D341Med (cell line): ENCODE measurements around the gene IMP3.

ENCODE experiments used
- DNase-seq: peaks from one replicate; pipeline ENCODE4 v3.0.0; 2012; ENCODE audit warnings: low spot score

The IMP3 gene

GRCh38 chr15:75672646-75673425 lies 32.8 kb upstream of the IMP3 start:
- peak; percentile 50 for DNase-seq

GRCh38 chr15:75671730-75672602 lies 31.9 kb upstream of the IMP3 start:
- DNase-seq: no peak

- DNase-seq: no peak
Observed at GRCh38 chr15:75669879-75670212, 29.8 kb upstream of the IMP3 start.

GRCh38 chr15:75669191-75669878 lies 29.3 kb upstream of the IMP3 start:
- DNase-seq: no peak

GRCh38 chr15:75666823-75667501 lies 26.9 kb upstream of the IMP3 start:
- DNase-seq: no peak

GRCh38 chr15:75663931-75664421 lies 24.0 kb upstream of the IMP3 start:
- DNase-seq: no peak

GRCh38 chr15:75662823-75663519 lies 22.9 kb upstream of the IMP3 start:
- DNase-seq: no peak

- no peak for DNase-seq
Observed at GRCh38 chr15:75661756-75662140, 21.7 kb upstream of the IMP3 start.

- DNase-seq: no peak
Observed at GRCh38 chr15:75661100-75661755, 21.2 kb upstream of the IMP3 start.

GRCh38 chr15:75659928-75660645 lies 20.1 kb upstream of the IMP3 start:
- no peak for DNase-seq

GRCh38 chr15:75659141-75659771 lies 19.2 kb upstream of the IMP3 start:
- no peak for DNase-seq

GRCh38 chr15:75656813-75657212 lies 16.8 kb upstream of the IMP3 start:
- DNase-seq: no peak

- DNase-seq: no peak
Observed at GRCh38 chr15:75656331-75656730, 16.3 kb upstream of the IMP3 start.

- no peak for DNase-seq
Observed at GRCh38 chr15:75655931-75656330, 15.9 kb upstream of the IMP3 start.

GRCh38 chr15:75654201-75654907 lies 14.3 kb upstream of the IMP3 start:
- no peak for DNase-seq

- DNase-seq: no peak
Observed at GRCh38 chr15:75653347-75653913, 13.4 kb upstream of the IMP3 start.

GRCh38 chr15:75651810-75652543 lies 12.0 kb upstream of the IMP3 start:
- DNase-seq: no peak
